Cardiac muscle cell (in vitro differentiated cells and primary cell): Measurements from ENCODE around the gene BNC1. TPM values are rescaled to one million over a fixed set of nuclear protein-coding genes. Genes with fewer than 3 reads are reported as not detected.

ENCODE experiments used
- DNase-seq, 2 donors: peaks; one replicate each; pipeline versions ENCODE4 v3.0.0 to v3.0.0-alpha.2; 2010 to 2017; ENCODE audit warnings: low read depth in 1 of 2, low spot score in 1 of 2
- H3K27ac ChIP-seq: fragments of 200-600 bp; sonication (generic); 2 replicates; pipeline ENCODE4 v1.5.1; 2016
- H3K27me3 ChIP-seq: fragments of 200-600 bp; sonication (generic); 2 replicates; pipeline ENCODE4 v1.6.0; 2016; ENCODE audit warnings: control low read depth
- H3K36me3 ChIP-seq: fragments of 200-600 bp; sonication (generic); 2 replicates; pipeline ENCODE4 v1.5.1; 2016; ENCODE audit warnings: control low read depth
- H3K4me1 ChIP-seq: fragments of 200-600 bp; sonication (generic); 2 replicates; pipeline ENCODE4 v1.8.1; 2017; ENCODE audit warnings: low read depth, mild to moderate bottlenecking, mixed run types
- H3K4me3 ChIP-seq: fragments of 200-600 bp; sonication (generic); 2 replicates; pipeline ENCODE4 v1.5.1; 2016; ENCODE audit warnings: mild to moderate bottlenecking
- H3K9me3 ChIP-seq: fragments of 200-600 bp; sonication (generic); 2 replicates; pipeline ENCODE4 v1.5.1; 2017; ENCODE audit warnings: low read depth, mild to moderate bottlenecking, control low read depth
- CTCF ChIP-seq: IDR thresholded peaks from 2 replicates; pipeline ENCODE4 v1.5.1; 2012; ENCODE audit warnings: low read depth, mild to moderate bottlenecking, low read length
- polyA plus RNA-seq: library from polyadenylated mRNA; unstranded; fragments of >200 nt; fragmentation: Nextera tagmentation; extraction: Ambion mirVana; gene quantifications from 2 replicates; pipeline ENCODE4 v1.2.1, GENCODE V29; 2016
- total RNA-seq: library from RNA; depleted of rRNA; stranded (reverse); fragments of >200 nt; gene quantifications from 2 replicates; pipeline ENCODE4 v1.2.3, GENCODE V29; 2016

Gene BNC1
- total and polyA plus RNA-seq, 2 experiments from 2014 or later, result 3.3 to 4.5 TPM

GRCh38 chr15:83318036-83318435 lies 33.6 kb upstream of the BNC1 start:
- no peak for DNase-seq
- TF ChIP-seq CTCF, result no peak
- H3K4me3 ChIP-seq, result no peak overlapping the region
- no peak overlapping the region for H3K27ac ChIP-seq
- H3K27me3 ChIP-seq, result no peaks in the 10 kb centered on the region
- no peaks in the 10 kb centered on the region for H3K36me3 ChIP-seq
- no peaks in the 10 kb centered on the region for H3K4me1 ChIP-seq
- H3K9me3 ChIP-seq, result no peaks in the 10 kb centered on the region

DNA sequence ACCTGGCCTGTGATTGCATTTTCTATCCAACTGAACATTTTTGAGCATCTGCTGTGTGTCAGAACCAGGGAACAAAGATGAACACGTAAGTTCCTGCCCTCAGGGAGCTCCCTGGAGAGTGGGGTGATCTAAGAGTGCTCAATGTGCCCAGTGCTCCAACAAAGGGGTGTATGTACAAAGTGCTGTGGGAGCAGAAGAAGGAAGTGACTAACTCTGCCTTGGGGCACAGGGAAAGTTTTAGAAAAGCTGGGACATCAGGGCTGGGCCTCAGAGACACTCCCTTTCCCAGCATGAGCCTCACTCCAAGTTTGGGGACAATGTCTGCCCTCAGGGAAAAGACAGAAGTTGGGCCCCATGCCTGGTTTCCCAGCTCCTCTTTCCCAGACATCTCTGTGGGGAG lies 27.6 kb upstream of the BNC1 start:
- no peak overlapping the region for H3K4me3 ChIP-seq
- H3K27me3 ChIP-seq, result no peaks in the 10 kb centered on the region
- H3K9me3 ChIP-seq, result no peaks in the 10 kb centered on the region
- no peak for TF ChIP-seq CTCF
- H3K4me1 ChIP-seq, result peaks cover 6% of the 10 kb centered on the region
- no peak overlapping the region for H3K27ac ChIP-seq
- DNase-seq, result no peak
- H3K36me3 ChIP-seq, result no peaks in the 10 kb centered on the region

DNA sequence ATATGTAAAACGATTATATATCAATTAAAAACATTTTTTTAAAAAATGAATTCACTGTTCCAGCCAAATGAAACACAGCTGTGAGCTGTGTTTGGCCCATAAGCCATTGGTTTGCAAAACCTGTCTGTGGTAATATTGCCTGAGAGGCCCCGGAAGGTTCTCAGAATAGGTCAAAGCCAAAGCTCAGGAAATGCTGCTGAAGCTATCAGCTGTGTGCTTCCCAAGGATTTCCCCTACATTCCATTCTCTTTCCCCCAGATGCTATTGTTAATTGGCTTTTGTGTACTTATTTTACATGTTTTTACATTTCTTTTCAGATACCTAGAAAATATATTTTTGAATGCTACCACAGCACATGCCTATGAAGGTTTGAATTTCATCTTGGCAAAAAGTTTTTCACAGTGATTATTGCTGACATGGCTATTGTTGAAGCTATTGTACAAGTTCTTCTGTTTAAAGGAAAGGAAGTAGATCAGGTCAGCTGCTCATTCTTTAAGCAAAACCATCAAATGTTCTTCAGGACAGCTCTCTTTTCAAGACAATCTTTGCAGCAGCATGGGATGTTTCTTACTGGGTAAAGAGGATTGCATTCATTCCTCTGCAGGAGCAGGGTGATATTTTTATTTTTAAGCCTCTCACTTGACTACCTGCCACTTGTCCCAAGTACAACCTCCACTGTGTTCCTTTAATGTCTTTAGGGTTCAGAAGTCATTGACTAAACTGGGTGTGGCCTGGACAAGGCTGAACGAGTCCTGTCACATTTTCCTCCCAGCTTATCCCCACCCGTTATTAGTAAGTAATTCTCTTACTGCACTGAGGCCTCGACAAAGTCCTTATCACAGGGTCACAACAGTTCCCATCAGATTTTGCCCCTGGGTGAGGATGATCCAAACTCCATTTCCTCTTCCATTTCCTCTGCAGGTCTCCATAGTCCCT lies 26.3 kb upstream of the BNC1 start:
- H3K9me3 ChIP-seq, result no peaks in the 10 kb centered on the region
- H3K27me3 ChIP-seq, result no peaks in the 10 kb centered on the region
- peaks cover 13% of the 10 kb centered on the region for H3K4me1 ChIP-seq
- no peak overlapping the region for H3K4me3 ChIP-seq
- peak in 1 of 2 donors; percentile 73 for DNase-seq
- H3K36me3 ChIP-seq, result no peaks in the 10 kb centered on the region
- TF ChIP-seq CTCF, result no peak
- no peak overlapping the region for H3K27ac ChIP-seq

GRCh38 chr15:83308671-83309070 lies 24.2 kb upstream of the BNC1 start:
- Histone ChIP-seq H3K4me1 (peaks cover 15% of the 10 kb centered on the region), H3K27ac (no peak overlapping the region), H3K9me3 (no peaks in the 10 kb centered on the region), H3K4me3 (no peak overlapping the region), H3K36me3 (no peaks in the 10 kb centered on the region), H3K27me3 (no peaks in the 10 kb centered on the region)
- TF ChIP-seq CTCF, result no peak
- no peak for DNase-seq

DNA sequence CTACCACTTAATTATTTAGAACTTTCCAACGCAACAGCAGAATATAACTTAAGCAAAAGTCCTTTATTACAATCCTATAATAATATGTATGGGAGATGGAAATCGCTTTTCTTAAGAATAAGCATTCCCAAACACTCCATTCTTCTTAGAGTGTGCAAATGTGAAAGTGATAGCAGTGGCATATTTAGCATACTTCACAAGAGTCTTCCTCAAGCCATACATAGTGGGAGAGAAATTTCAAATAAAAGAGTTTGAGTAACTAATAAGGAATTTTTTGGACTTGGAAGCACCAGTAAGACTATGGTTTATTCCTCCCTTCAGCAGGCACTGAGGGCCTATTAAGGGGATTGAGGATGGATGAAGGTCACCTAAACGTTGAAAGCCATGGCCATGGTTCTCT lies 22.1 kb upstream of the BNC1 start:
- H3K27me3 ChIP-seq, result no peaks in the 10 kb centered on the region
- no peak for TF ChIP-seq CTCF

More for the DNA sequence above, 22.1 kb upstream of the BNC1 start:
- H3K27ac ChIP-seq, result peak overlapping the region; percentile 62
- H3K4me3 ChIP-seq, result no peak overlapping the region
- H3K9me3 ChIP-seq, result no peaks in the 10 kb centered on the region
- no peak for DNase-seq
- no peaks in the 10 kb centered on the region for H3K36me3 ChIP-seq
- H3K4me1 ChIP-seq, result peaks cover 15% of the 10 kb centered on the region
